ENCODE results near the gene GPLD1.
"Not testable (repeated sequence)": the region's sequence is repeated elsewhere in the genome, so short reads cannot be mapped to it uniquely, and the experiment has no call there.

The GPLD1 gene

GRCh38 chr6:24489470-24489869 lies at the start of gene GPLD1:
Gene GPLD1, minus strand, starts transcription at chr6:24489578. Its CDS starts 67 bp downstream, at chr6:24489511.
- DNase-seq (ENCODE audit: low read depth in 2 of 2): no peak

GRCh38 chr6:24537771-24538385 lies 48.5 kb upstream of the GPLD1 start:
- DNase-seq (ENCODE audit: low read depth in 2 of 2): no peak

GRCh38 chr6:24537082-24537699 lies 47.8 kb upstream of the GPLD1 start:
- DNase-seq (ENCODE audit: low read depth in 2 of 2): no peak

GRCh38 chr6:24536466-24536865 lies 47.1 kb upstream of the GPLD1 start:
- DNase-seq (ENCODE audit: low read depth in 2 of 2): no peak

GRCh38 chr6:24535210-24535609 lies 45.8 kb upstream of the GPLD1 start:
- no peak for DNase-seq (ENCODE audit: low read depth in 2 of 2)

GRCh38 chr6:24534329-24534728 lies 45.0 kb upstream of the GPLD1 start:
- no peak for DNase-seq (ENCODE audit: low read depth in 2 of 2)

GRCh38 chr6:24529985-24530384 lies 40.6 kb upstream of the GPLD1 start:
- DNase-seq (ENCODE audit: low read depth in 2 of 2): no peak

- no peak for DNase-seq (ENCODE audit: low read depth in 2 of 2)
Measured at GRCh38 chr6:24524805-24525204, 35.4 kb upstream of the GPLD1 start.

- DNase-seq (ENCODE audit: low read depth in 2 of 2): no peak
Measured at GRCh38 chr6:24524329-24524728, 35.0 kb upstream of the GPLD1 start.

- DNase-seq (ENCODE audit: low read depth in 2 of 2): no peak
Measured at GRCh38 chr6:24522228-24523176, 33.1 kb upstream of the GPLD1 start.

- no peak for DNase-seq (ENCODE audit: low read depth in 2 of 2)
Measured at GRCh38 chr6:24520929-24521546, 31.7 kb upstream of the GPLD1 start.

- DNase-seq (ENCODE audit: low read depth in 2 of 2): no peak
Measured at GRCh38 chr6:24517659-24518543, 28.5 kb upstream of the GPLD1 start.

- no peak for DNase-seq (ENCODE audit: low read depth in 2 of 2)
Measured at GRCh38 chr6:24513602-24514001, 24.2 kb upstream of the GPLD1 start.

GRCh38 chr6:24511976-24512375 lies 22.6 kb upstream of the GPLD1 start:
- not testable (repeated sequence) for DNase-seq (ENCODE audit: low read depth in 2 of 2)

GRCh38 chr6:24506814-24507520 lies 17.6 kb upstream of the GPLD1 start:
- no peak for DNase-seq (ENCODE audit: low read depth in 2 of 2)

GRCh38 chr6:24504649-24505586 lies 15.5 kb upstream of the GPLD1 start:
- no peak for DNase-seq (ENCODE audit: low read depth in 2 of 2)

GRCh38 chr6:24504287-24504648 lies 14.9 kb upstream of the GPLD1 start:
- DNase-seq (ENCODE audit: low read depth in 2 of 2): no peak

GRCh38 chr6:24501914-24502313 lies 12.5 kb upstream of the GPLD1 start:
- no peak for DNase-seq (ENCODE audit: low read depth in 2 of 2)

GRCh38 chr6:24501374-24501773 lies 12.0 kb upstream of the GPLD1 start:
- DNase-seq (ENCODE audit: low read depth in 2 of 2): no peak
